GM21390 (cell line): Measurements from ENCODE around the gene UBXN4.
"Not testable (repeated sequence)": the region's sequence is repeated elsewhere in the genome, so short reads cannot be mapped to it uniquely, and the experiment has no call there.

Experiments used
- ATAC-seq: cut with Tn5 transposase; IDR thresholded peaks from one replicate; pipeline ENCODE4 v1.9.1; 2021; ENCODE audit not compliant: unreplicated experiment

UBXN4 gene

DNA sequence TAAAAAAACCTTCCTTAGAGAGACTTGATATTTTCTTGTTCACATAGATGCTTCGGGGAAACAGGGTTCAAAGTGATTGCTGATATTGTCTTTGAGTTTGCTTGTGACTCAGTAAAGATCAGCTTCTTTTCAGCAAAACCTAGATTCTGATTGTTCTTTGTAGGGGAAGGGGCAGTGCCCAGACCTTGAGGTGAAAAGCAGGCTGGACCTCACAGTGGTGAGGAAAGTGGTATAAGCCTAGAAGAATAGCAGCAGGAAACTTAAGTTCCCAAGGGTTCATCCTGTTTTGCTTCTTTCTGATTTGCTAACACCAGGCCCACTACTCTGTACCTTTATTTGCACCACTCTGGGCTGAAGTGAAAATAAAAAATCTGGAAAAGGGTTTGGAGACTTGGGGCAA is 20.9 kb downstream of the UBXN4 start:
- no peak for ATAC-seq

DNA sequence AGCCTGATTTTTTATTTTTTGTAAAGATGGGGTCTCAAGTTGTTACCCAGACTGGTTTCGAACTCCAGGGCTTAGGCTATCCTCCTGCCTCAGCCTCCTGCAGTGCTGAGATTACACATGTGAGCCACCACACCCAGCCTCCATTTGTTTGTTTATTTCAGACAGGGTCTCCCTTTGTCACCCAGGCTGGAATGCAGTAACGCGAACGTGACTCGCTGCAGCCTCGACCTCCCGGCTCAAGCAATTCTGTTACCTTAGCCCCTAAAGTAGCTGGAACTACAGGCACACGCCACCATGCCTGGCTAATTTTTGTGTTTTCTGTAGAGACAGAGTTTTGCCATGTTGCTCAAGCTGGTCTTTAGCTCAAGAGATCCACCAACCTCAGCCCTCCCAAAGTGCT is 27.2 kb downstream of the UBXN4 start:
- no peak for ATAC-seq

DNA sequence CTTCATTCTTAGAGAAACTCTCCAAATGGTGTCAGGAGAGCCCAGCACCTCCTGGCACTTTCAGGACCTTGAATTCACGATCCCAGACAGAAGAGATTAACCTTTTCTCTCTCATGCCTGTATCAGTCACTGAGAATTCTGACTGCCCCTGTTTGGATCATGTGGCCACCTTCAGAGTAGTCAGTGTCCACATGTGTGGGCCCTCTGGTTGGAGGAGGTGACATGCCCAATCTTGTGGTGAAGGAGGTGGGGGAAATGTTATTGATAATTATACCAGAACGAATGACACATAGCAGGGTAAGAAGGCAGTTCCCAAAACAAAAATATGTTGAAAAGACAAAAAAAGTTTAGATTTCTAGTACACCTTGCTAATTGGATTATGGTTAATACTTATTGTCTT is 31.7 kb downstream of the UBXN4 start:
- ATAC-seq = no peak

DNA sequence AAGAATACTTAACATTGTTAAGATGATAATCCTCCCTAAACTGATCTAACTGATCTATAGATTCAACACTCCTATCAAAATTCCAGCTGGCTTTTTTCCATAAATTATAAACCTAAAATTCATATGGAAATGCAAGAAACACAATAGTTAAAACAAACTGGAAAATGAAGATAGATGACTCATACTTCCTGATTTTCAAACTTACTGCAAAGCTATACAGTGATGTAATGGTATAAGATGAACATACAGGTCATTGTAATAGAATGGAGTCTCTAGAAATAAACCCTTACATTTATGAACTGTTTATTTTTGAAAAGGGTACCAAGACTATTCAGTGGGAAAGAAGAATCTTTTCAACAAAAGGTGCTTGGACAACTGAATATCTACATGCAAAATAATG is 32.3 kb downstream of the UBXN4 start:
- no peak for ATAC-seq

DNA sequence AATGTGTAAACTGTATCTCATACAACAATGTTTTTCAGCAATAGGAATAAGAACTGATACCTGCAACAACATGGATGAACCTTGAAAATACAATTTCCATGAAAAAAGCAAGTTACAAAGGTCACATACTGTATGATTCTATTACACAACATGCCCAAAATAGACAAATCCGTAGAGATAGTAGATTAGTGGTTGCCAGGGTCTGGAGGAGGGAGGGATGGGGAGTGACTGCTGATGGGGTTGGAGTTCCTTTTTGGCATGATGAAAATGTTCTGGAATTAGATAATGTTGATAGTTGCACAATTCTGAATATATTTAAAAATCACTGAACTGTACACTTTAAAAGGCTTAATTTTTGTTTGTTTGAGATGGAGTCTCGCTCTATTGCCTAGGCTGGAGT is 33.8 kb downstream of the UBXN4 start:
- ATAC-seq = no peak

DNA sequence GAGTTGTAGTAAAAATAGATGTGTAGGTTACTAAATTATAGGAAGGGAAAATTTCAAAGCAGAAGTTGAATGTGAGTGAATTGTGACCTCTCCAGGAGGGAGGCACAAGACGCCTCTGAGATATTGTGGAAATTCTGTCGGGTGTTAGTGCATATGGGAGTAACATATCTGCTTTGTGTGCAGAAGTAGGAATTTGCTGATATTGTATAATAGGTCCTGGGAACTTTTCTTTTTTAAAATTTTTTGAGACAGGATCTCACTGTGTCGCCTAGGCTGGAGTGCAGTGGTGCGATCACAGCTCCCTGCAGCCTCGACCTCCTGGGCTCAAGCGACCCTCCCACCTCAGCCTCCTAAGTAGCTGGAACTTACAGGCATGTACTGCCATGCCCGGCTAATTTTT is 34.7 kb downstream of the UBXN4 start:
- no peak for ATAC-seq

DNA sequence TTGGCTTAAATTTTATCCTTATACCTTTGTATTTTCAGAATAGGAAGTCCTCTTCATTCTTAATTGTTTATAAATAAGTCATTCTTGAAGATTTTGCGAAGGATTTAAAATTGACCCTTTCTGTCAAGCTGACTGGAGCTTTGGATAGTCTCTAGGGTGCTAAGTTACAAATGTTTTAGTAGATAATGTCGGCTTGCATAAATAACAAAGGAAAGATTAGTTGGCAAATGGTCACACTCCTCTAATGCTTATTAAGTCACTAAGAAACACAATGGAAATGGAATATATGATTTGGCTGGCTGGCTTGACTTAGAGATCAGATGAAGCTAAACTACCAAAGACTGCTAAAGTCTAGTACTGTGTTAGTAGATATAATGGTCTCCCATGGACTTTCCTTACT is 40.6 kb downstream of the UBXN4 start:
- ATAC-seq = no peak

DNA sequence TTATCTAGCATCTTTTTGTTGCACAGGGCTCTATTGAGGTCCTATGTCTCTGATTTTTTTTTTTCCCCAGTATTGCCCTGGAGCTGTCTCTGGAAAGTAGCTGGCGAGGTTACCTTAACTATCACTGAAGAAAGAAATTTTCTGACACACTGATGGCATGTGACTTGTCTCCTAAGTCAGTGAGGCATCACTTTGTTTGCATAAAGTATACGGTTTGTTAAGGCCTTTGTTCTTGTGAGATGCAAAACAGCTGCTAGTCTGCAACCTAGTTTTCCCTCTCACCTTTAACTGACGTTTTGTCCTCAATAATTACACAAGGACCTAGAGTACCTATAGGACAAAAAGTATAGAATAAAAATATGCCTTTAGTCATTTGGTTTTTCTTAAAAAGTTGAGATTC is 41.8 kb downstream of the UBXN4 start:
- ATAC-seq = peak; percentile 51

DNA sequence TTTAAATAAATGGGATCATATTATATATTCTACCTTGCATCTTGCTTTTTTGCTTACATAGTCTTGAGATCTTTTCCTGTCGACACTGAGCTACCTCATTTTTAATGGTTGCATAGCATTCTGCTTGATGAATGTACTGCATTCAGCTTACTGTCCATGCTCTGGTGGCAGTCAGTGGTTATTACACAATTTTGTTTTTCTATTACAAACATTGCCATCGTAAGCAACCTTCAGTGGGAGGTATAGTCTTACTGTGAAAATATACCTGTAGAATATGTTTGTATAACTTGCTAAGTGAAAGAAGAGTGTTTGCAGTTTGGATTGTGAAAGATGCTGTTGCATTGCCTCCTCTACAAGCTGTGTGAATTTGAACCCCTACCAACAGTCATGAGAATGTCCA is 43.4 kb downstream of the UBXN4 start:
- ATAC-seq = no peak

DNA sequence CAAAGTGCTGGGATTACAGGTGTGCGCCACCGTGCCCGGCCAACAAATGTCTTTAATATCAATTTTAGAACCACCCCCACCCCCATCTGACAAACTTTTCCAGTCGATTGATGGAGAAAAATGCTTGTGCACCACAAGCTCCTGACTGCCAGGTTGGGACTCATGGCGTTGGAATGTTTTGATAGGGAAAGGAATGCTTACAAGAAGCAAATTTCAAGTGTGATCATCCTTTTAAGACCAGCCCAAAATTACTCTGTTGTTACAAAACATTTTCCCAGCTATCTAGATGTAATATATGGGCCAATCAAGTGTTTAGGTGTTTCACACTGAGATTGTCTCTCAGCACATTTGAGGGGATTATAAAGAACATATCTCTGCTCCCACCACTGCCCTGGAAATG is 45.2 kb downstream of the UBXN4 start:
- no peak for ATAC-seq

DNA sequence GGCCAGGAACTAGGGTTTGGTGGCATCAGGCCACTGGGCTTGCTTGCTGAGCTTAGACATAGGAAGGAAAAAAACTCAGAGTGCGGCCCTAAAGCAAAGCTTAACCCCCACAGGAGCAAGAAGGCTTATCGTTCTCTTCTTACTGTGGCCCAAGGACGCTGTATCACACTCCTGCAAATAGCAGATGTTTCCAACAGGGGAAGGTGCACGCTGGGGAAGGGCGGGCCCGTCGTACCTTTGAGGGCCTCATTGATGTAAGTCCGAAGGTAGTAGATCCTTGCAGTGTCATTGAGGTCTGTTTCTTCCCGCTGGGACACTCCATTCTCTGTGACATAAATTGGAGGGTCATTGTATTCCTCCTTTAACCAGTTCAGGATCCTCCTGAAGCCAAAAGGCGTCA is 48.8 kb downstream of the UBXN4 start:
- no peak for ATAC-seq

DNA sequence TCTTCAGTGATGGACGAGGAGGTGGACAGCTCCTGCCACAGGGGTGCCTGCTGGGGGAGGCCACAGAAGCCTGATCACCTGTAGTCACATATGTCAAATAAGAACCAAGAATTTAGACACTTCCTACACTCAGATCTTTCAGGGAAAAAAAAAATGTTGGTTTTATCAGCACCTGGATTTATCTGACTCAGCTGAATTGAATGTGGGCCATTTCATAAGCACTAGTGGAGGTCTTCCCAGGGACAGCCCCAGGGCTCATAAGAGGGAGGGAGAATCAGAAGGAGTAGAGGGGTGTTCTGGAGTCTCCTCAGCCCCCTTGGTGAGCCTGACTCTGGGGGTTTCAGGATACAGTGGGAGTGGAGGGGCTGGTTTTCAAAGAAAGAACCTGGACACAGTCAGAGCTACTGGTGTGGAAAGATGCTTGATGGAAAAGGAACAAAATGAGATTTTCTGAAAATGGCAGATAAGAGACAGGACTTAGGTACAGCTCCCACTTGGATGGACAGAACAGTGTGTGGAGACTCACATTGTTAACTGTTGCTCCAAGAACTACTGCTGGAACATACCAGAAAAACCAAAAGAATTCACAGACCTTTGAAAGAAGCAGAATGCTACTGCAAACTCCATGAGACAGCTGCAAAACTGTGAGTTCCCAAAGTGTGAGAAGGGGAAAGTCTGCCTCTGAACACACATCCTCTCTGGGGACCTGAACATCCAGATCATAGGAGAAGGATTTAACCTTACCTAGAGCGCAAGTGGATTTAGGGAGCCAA is 49.9 kb downstream of the UBXN4 start:
- no peak for ATAC-seq

DNA sequence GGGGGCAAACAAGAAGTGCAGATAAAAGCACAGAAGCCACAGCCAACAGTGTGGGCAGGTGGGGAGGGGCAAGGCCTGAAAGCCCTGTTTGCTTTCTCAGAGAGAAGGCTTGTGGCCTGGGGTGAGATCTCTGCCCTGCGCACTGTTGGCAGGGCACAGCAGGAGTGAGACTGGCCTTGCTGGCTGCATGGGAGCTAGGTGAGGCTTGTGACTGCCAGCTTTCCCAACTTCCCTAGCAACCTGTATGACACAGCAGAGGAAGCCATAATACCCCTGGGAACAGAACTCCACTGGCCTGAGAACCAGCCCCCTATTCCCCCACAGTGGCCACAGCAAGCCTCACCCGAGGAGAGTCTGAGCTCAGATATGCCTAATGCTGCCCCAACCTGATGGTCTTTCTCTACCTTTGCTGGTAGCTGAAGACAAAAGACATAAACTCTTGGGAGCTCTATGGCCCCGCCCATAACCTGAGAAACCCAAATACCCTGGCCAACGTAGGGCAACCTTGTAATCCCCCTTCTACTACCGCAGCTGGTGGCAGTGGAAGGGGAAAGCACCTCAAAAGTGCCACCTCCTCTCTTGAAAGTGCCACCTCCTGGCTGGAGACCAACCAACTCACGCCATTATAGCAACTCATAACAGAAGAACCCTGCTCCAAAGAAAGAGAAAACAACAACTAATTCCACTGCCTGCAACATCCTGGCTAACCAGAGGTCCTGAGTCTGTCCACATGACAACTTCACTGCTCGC is 50.9 kb downstream of the UBXN4 start:
- ATAC-seq = no peak

DNA sequence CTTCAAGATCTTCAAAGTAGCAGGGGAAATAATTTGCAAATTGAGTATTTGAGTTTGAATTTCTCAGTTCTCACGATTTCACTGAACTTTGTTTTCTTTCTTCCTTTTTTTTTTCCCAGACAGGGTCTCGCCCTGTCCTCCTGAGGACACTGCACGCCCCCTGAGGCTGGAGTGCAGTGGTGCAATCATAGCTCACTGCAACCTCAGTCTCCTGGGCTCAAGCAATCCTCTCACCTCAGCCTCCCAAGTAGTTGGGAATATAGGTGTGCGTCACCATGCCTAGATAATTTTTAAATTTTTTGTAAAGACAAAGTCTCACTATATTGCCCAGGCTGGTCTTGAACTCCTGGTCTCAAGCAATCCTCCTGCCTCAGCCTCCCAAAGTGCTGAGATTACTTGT is 54.0 kb downstream of the UBXN4 start:
- ATAC-seq = not testable (repeated sequence)

DNA sequence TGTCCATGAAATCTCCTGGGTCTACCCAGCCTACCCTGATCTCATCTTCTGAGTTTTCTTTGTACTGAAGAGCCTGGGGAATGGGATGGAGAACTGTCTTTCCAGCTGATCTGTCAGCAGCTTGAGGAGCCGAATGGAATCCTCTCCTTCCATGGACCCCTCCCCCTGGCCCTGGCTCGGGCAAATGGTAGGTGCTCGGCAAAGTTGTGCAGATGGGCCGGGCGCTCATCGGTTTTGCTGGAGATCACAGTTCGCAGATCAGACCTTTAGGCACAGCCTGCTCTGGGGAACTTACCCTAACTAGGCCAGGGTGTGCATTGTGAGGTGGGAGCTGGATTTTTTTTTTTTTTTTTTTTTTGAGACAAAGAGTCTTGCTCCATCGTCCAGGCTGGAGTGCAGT is 55.0 kb downstream of the UBXN4 start:
- no peak for ATAC-seq

DNA sequence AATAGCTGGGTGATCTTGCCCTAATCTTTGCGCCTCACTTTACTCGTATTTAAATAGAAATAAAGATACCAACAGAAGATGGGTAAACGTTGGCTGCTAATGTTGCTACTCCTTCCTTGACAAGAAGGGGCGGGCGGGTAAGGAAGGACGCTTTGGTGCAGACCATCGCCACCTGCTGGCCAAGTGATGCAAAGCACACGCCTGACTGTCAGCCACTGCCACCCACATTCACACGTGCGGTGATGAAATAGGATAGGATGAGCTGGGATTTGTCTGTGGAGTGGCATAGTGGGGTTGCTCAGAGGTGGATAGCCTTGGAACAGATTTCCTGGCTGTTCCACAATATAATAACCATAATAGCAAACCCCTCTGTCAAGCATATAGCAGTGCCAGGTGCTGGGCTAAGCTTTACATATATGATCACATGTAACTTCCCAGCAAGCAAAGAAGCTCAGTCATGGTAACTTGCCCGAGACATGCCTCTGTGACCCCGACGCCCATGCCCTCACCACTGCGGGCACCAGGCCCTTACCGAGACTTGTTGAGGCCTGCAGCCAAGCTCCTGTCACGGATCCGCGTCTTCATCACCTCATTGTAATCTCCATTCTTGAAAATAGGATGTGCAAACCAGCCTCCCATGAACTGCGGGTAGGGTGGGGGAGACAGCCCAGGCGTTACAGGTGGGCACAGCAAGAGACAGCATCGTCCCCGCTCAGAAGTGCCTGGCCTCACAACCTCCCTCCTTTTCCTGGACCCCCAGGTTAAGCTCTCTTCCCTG is 56.0 kb downstream of the UBXN4 start:
- ATAC-seq = peak; percentile 77

DNA sequence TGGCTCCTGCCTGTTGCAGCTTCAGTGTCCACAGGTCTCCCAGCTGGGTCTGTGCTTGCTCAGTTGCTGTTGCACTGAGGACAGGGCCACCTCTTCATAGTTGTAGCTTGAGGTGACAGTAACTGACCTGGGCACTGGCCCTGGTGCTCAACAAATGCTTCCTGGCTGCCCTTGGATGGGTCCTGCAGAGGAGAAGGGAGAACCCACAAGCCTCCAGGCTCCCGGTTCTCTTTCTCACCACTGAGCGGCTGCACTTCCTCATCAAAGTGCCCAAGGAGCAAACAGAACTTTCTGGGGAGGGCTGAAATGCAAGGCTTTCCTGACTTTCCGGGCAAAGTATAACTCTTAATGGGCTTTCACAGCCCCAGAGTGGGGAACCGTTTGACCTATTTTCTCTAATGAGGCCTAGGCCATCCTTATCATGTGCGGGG is 56.6 kb downstream of the UBXN4 start:
- ATAC-seq = no peak

DNA sequence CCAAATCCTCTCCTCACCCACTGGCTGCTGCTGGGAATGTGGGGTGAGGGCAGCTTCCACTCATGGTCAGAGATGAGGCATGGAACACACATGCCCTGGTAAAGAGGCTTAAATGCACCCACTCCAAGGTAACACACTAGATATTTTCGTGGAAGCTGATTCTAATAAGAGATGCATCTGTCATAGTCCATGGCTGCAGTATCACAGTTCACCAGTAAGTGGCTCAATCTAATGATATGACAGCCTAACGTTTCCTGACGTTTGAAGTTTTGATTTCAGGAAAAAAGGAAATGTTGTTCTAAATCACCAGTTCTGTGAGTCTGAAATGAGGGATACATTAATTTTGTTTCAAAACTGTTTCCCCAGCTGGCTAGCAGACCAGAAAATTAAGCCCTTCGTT is 57.1 kb downstream of the UBXN4 start:
- no peak for ATAC-seq

DNA sequence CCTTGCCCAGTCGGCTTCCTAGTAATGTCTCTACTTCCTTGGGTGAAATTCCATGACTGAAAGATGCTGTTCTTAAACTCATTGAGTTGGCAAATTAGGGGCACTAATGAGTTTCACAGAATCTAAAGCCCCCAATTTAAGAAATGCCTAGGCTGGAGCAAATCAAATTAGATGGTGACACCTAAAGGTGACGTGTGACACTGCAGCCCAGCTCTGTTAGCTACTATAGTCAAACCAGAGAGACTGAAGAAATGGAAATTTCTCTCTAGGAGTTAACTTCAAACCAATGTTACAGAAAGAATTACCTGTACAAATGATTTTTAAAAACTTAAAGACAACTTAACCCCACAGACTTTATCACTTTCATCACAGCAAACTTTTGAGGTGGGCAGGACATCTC is 58.1 kb downstream of the UBXN4 start:
- ATAC-seq = no peak

DNA sequence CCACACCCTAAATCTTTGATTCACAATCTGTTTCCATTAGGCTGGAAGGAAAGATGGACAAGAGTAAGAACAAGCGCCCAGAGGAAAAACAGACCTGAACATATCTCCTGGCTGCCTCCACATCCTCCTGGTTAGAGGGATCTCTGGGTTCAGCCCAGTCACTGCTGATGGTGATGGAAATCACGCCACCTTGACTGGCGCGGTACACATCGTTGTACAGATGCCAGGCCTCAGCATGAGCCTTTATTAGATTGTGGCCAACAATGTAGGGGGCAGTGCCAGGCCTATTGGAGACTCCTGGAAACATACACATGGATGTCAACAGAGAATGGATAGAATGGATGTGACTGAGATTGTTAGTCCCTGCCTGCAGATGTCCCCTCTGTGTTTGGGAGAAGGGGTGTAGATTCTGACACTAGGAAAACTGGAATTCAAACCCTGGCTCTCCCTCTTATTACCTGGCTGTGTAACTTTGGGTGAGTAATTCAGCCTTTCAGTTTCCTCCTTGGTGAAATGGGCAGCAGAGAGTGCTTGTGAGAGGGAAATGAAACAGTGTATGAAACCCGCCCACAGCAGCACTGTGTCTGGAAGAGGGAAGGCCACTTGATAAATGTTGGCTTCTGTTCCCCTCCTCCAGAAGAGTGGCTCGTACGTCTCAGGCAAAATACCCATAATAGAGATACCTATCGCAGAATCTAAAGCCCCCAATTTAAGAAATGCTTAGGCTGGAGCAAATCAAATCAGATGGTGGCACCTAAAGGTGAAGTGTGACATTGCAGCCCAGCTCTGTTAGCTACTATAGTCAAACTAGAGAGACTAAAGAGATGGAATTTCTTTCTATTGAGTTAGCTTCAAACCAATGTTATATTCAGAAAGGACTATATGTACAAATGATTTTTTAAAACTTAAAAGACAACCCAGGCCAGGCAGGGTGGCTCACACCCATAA is 59.1 kb downstream of the UBXN4 start:
- no peak for ATAC-seq

DNA sequence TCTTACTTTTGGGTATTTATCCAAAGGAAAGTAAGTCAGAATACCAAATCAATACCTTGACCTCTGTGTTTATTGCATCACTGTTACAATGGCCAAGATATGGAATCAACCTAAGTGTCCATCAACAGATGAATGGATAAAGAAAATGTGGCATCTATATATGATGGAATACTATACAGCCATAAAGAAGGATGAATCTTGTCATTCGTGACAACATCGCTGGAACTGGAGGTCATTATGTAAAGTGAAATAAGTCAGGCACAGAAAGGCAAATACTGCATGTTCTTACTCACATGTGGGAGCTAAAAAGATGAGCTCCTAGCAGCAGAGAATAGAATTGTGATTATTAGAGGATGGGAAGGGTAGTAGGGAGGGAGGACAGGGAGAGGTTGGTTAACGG is 60.7 kb downstream of the UBXN4 start:
- no peak for ATAC-seq
